LNCAP (cell line): ENCODE data around the gene PTPRD.

Source experiments
- TF ChIP-seq, protein P1 (sequence below): fragments of 450-650 bp; IDR thresholded peaks from 2 replicates; pipeline ENCODE4 v1.5.1; 2017; ENCODE audit warnings: mild to moderate bottlenecking

PTPRD gene

GRCh38 chr9:9352877-9353481, 1259.8 kb downstream of the PTPRD start:
- TF ChIP-seq, protein P1, sequence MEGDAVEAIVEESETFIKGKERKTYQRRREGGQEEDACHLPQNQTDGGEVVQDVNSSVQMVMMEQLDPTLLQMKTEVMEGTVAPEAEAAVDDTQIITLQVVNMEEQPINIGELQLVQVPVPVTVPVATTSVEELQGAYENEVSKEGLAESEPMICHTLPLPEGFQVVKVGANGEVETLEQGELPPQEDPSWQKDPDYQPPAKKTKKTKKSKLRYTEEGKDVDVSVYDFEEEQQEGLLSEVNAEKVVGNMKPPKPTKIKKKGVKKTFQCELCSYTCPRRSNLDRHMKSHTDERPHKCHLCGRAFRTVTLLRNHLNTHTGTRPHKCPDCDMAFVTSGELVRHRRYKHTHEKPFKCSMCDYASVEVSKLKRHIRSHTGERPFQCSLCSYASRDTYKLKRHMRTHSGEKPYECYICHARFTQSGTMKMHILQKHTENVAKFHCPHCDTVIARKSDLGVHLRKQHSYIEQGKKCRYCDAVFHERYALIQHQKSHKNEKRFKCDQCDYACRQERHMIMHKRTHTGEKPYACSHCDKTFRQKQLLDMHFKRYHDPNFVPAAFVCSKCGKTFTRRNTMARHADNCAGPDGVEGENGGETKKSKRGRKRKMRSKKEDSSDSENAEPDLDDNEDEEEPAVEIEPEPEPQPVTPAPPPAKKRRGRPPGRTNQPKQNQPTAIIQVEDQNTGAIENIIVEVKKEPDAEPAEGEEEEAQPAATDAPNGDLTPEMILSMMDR = peak; percentile 63

GRCh38 chr9:9341203-9341602, 1271.6 kb downstream of the PTPRD start:
- TF ChIP-seq, protein P1 = no peak

DNA sequence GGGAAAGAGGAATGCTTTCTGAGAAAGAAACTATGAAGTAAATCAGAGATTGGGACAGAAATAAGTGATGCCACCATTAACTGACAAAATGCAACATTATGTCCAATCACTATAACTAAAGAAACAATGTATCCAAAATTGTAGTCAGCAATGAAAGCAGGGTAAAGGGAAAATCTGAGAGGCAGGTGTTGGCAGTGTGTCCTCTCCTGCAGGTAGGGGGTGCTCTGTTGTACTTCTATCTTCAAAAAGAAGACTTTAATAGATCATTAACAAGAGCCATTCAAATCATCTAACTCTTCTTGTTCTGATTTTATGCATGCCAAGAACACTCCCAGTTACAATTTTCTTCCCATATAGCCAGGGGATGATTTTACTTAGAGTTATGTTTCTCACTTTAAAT, 1275.7 kb downstream of the PTPRD start:
- TF ChIP-seq, protein P1 = no peak

GRCh38 chr9:9326749-9327148, 1286.1 kb downstream of the PTPRD start:
- TF ChIP-seq, protein P1 = no peak

DNA sequence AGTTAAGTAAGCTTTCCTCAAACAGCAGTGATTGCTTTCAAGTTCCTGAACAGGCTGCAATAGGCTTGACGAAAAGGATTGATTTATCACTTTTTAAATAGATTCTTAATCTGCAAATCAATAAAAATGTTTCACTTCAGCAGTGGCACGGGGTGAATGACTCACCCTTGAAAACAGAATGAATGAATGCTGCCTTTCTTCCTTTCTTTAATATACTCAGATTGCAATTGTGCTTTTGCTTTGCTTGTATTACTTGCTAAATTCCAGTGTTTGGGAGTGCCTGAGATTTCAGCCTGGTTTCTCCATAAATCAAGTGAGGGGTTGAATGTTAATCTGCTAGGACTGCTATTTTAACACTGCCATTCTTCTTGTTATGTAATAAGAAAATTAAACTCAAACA, 1293.8 kb downstream of the PTPRD start:
- TF ChIP-seq, protein P1 = no peak

- TF ChIP-seq, protein P1 = no peak
These were observed 1307.2 kb downstream of the PTPRD start for GRCh38 chr9:9305600-9305999.

DNA sequence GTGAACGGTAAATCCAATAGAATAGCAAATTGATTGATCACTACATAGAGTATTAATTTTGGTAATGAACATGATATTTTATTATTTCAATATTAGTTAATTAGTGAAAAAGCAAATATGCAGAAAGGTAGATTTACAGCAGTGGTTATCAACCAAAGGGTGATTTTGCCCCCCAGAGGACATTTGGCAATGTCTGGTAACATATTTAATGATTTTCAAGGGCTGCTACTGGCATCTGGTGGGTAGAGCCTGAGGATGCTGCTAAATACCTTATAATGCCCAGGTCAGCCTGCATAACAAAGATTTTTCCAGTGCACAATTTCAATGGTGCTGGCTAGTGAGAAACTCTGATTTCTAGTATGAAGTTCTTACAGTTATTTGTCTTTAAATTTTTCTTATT, 1313.7 kb downstream of the PTPRD start:
- TF ChIP-seq, protein P1 = no peak

DNA sequence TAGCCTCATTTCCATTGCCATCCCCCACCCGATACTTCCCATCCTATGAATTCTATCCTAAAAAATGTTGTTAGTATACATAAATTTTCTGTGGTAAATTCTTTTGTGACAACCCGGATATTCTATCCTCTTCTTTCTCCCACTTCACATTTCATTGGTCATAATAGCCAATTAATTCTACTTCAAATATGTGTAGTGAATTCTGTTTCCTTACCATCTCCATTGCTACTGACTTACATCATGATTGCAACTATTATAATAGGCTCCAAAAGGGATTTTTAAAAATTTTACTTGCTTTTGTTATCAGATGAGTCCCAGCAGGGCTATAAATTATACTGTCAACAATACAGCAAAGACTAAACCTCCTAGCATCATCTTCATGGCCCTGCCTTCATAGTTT, 1326.8 kb downstream of the PTPRD start:
- TF ChIP-seq, protein P1 = no peak
